Astrocyte of the spinal cord (primary cell): ENCODE results near the gene PCP4L1.

Experiments used
- DNase-seq: peaks from one replicate; pipeline ENCODE4 v3.0.0; 2011; ENCODE audit warnings: low read depth, low spot score
- H3K4me3 ChIP-seq: 2 replicates; pipeline ENCODE4 v1.5.1; 2011; ENCODE audit warnings: low read depth, mild to moderate bottlenecking, low read length, moderate library complexity
- CTCF ChIP-seq: IDR thresholded peaks from 2 replicates; pipeline ENCODE4 v1.5.1; 2012; ENCODE audit warnings: low read depth, mild to moderate bottlenecking, low read length, inconsistent platforms
- in situ Hi-C: cut with HindIII; loops from 2 replicates; pipeline ENCODE4 v1.10.0; 2017; ENCODE audit warnings: low sequenced_read_pairs

The PCP4L1 gene

DNA sequence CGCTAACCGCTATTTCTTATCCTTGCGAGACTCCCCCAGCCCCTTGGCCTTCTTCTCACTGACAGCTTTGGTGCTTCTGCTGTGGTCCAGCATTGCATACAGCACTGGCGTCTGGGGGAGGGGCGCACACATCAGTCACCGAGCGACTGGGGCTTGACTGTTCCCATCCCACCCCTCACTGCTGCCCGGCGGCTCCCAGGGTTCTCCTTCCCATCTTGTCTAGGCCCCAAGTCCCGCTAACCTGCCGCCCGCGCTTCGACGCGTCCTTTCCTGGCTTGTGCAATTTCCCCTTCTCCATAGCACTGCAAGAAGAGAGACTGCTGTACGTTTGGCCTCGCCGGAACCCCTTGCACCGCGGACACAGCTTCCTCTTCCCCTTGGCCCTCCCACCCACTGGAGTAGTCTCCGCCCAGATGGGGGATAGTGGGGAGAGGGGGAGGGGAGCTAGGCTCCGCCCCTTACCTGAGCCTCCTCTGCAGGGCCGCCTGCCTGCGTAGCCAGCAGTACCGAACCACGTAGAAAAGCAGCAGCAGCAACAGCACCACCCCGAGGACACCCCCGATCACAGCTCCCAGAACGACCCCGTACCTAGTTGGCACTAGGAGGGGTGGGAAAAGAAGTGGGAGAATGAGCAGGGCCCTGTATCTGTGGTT, 47.4 kb downstream of the PCP4L1 start:
- TF ChIP-seq CTCF: peak; percentile 36
- in situ Hi-C loops: no loop called here
- peak overlapping the region; percentile 72 for H3K4me3 ChIP-seq
- peak; percentile 43 for DNase-seq

GRCh38 chr1:161307230-161307768, 48.8 kb downstream of the PCP4L1 start:
- peak; percentile 36 for DNase-seq
- in situ Hi-C loops: no loop called here

GRCh38 chr1:161307892-161308638, 49.5 kb downstream of the PCP4L1 start:
- in situ Hi-C loops: no loop called here
- TF ChIP-seq CTCF: no peak
- H3K4me3 ChIP-seq: no peak overlapping the region
- DNase-seq: no peak

More at GRCh38 chr1:161307230-161307768, 48.8 kb downstream of the PCP4L1 start:
- H3K4me3 ChIP-seq: no peak overlapping the region
- TF ChIP-seq CTCF: no peak

GRCh38 chr1:161309868-161310267, 51.3 kb downstream of the PCP4L1 start, which contains the start of gene MPZ:
Gene MPZ, minus strand, starts transcription at chr1:161309968. Its CDS starts 63 bp downstream, at chr1:161309905.
- DNase-seq: no peak
- in situ Hi-C loops: no loop called here
- no peak within 1 kb of the TSS for H3K4me3 ChIP-seq
- TF ChIP-seq CTCF: no peak

- H3K4me3 ChIP-seq: no peak overlapping the region
- no peak for TF ChIP-seq CTCF
- in situ Hi-C loops: no loop called here
- no peak for DNase-seq
These were observed 53.1 kb downstream of the PCP4L1 start for GRCh38 chr1:161311595-161312181.

DNA sequence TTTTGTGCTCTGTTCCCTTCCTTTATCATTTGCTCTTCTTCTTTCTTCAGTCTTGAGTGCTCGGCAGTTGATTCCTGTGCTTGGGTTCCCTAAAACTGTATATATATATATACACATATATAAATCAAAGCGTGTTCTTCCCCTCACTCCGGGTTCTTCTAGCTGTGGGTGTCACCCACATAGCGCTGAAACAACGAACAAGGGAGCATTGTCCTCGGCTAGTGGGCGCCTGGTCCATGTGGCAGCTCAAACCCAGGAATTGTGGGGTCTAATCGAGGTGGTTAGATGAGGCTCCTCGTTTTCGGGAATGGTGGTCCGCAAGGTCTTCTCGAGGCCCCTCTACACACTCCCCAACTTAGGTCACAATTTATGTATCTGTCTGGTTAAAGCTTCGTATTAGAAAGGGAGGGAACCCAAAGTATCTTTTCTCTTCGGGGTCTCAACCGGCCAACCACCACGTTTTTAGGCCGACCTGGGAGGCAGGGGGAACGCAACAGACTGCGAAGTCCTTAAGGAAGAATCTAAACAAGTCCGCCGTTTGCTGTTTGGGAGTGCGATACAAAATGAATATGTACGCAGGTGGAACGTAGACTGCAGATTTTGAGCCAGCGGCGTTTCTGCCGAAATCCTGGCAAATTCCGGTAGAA, 55.1 kb downstream of the PCP4L1 start:
- in situ Hi-C loops: no loop called here
- H3K4me3 ChIP-seq: peak overlapping the region; percentile 99
- no peak for TF ChIP-seq CTCF
- no peak for DNase-seq
